ENCODE results near the gene PDE12.
"Not testable (repeated sequence)": the region's sequence is repeated elsewhere in the genome, so short reads cannot be mapped to it uniquely, and the experiment has no call there.

The PDE12 gene

GRCh38 chr3:57587905-57588304, 31.8 kb downstream of the PDE12 start:
- DNase-seq: no peak

- no peak for DNase-seq
Observed at GRCh38 chr3:57592306-57592705, 36.2 kb downstream of the PDE12 start.

- DNase-seq: no peak
Observed at GRCh38 chr3:57594144-57594543, 38.1 kb downstream of the PDE12 start.

- no peak for DNase-seq
Observed at GRCh38 chr3:57594576-57594975, 38.5 kb downstream of the PDE12 start.

- DNase-seq: peak; percentile 6
Observed at GRCh38 chr3:57596495-57597126, 40.5 kb downstream of the PDE12 start.

GRCh38 chr3:57597127-57597923, 41.3 kb downstream of the PDE12 start, which contains the start of gene ARF4:
TSS of gene ARF4 (minus strand) at chr3:57597344. CDS start at chr3:57597140, 204 bp downstream.
- DNase-seq: peak; percentile 95

GRCh38 chr3:57598765-57599360, 42.8 kb downstream of the PDE12 start:
- no peak for DNase-seq

GRCh38 chr3:57600195-57600594, 44.1 kb downstream of the PDE12 start:
- no peak for DNase-seq

GRCh38 chr3:57604971-57605370, 48.9 kb downstream of the PDE12 start:
- no peak for DNase-seq

- no peak for DNase-seq
Observed at GRCh38 chr3:57605683-57606082, 49.6 kb downstream of the PDE12 start.

- not testable (repeated sequence) for DNase-seq
Observed at GRCh38 chr3:57611870-57612269, 55.8 kb downstream of the PDE12 start.

- DNase-seq: no peak
Observed at GRCh38 chr3:57616233-57616632, 60.2 kb downstream of the PDE12 start.

Data from NCI-H2227 treated with DMSO at 0.1 percent for 48 hours (cell line).